ENCODE measurements around the gene NFYC. TPM values are rescaled to one million over a fixed set of nuclear protein-coding genes. Genes with fewer than 3 reads are reported as not detected.

Gene NFYC
- total RNA-seq, 1 experiment from 2014 or later: 63.3 TPM

DNA sequence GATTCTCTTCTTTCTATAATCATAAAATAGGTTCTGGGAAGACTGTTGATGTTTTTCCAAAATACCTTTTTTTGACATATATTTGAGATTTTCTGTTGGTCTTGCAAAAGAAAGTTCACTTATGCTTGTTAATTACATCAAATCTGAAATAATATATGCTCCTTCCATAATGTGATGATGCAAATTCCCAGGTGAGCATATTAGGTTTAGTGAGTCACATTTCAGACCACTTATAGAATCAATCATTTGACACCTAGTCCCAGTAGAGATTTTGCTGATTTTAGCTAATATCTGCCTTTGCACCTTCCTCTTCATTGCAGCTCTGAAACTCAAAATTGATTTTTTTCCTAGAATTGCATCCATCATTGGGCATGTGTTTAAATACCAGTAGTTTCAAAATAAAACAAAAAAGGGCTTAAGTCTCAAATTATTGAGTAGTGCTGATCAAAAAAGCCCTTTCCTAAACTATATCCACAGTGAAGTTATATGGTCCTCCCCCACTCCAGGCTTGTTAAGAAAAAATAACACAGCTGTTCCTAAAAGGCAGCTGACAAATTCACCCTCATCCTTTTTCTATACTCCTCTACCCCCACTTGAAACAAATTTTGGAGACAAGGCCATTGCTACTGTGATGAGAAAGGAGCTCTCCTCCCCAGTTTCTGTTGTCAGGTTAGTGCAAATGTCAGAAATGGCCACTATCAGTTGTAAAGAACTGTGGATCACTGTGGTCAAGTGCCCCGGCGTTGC lies 55.0 kb downstream of the NFYC start:
- peaks cover 6 to 9% of the 10 kb centered on the region in 2 experiments; a peak in 3 of 4 replicates for H3K36me3 ChIP-seq (ENCODE audit: control insufficient read depth in 1 of 2, insufficient read depth in 2 of 2, low read length in 2 of 2)
- BruUV-seq (replicated peaks): no TSS peak
- ChIA-PET POLR2A (no interaction called here), RAD21 (ENCODE audit: low non-redundant PET in 1 of 2, low total read pairs in 2 of 2, uncharacterized antibody in 2 of 2, unreplicated experiment in 2 of 2) (no interaction called here), CTCF (no interaction called here)
- H3K9me2 ChIP-seq (ENCODE audit: insufficient read depth): no peaks in the 10 kb centered on the region
- no peak overlapping the region for H3K4me2 ChIP-seq (ENCODE audit: low read length)
- intact Hi-C loops (cut with micrococcal nuclease): no loop called here
- H3K79me2 ChIP-seq (ENCODE audit: insufficient read depth, low read length): peaks cover 22% of the 10 kb centered on the region; the same call in 1 of the 2 replicates
- DNase-seq (ENCODE audit: low read depth, low spot score) (no peak), ATAC-seq (no peak)
- H4K20me1 ChIP-seq (ENCODE audit: insufficient read depth): no peaks in the 10 kb centered on the region
- no peaks in the 10 kb centered on the region for H3K9me3 ChIP-seq (ENCODE audit: control insufficient read depth in 1 of 2, insufficient read depth in 1 of 2, low read depth in 1 of 2, low read length in 2 of 2)
- no peak overlapping the region for H3K9ac ChIP-seq (ENCODE audit: low read length)
- H3K27me3 ChIP-seq (ENCODE audit: insufficient read depth, low read length): no peaks in the 10 kb centered on the region
- H3K4me3 ChIP-seq (replicated peaks in 1 of 2; ENCODE audit: low read depth in 1 of 2, low read length in 2 of 2): no peak overlapping the region
- TF ChIP-seq EZH2 (IDR thresholded peaks at IDR 0.05): no peak
- TF ChIP-seq, protein P1, sequence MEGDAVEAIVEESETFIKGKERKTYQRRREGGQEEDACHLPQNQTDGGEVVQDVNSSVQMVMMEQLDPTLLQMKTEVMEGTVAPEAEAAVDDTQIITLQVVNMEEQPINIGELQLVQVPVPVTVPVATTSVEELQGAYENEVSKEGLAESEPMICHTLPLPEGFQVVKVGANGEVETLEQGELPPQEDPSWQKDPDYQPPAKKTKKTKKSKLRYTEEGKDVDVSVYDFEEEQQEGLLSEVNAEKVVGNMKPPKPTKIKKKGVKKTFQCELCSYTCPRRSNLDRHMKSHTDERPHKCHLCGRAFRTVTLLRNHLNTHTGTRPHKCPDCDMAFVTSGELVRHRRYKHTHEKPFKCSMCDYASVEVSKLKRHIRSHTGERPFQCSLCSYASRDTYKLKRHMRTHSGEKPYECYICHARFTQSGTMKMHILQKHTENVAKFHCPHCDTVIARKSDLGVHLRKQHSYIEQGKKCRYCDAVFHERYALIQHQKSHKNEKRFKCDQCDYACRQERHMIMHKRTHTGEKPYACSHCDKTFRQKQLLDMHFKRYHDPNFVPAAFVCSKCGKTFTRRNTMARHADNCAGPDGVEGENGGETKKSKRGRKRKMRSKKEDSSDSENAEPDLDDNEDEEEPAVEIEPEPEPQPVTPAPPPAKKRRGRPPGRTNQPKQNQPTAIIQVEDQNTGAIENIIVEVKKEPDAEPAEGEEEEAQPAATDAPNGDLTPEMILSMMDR (IDR thresholded peaks at IDR 0.05 in 2 of 3, conservative IDR thresholded peaks at IDR 0.05 in 1 of 3; ENCODE audit: borderline replicate concordance in 1 of 3, insufficient read depth in 1 of 3, low read depth in 2 of 3, low read length in 2 of 3): no peak
- no peak for TF ChIP-seq EZH2phosphoT487 (IDR thresholded peaks at IDR 0.05; ENCODE audit: borderline replicate concordance)
- TF ChIP-seq SP1 (IDR thresholded peaks at IDR 0.05; ENCODE audit: low read depth): no peak
- no peak for TF ChIP-seq POLR2AphosphoS5 (IDR thresholded peaks at IDR 0.05; ENCODE audit: low read depth, low read length)
- TF ChIP-seq ZNF274 (IDR thresholded peaks at IDR 0.05; ENCODE audit: low read depth, low read length): no peak
- TF ChIP-seq, protein P2, sequence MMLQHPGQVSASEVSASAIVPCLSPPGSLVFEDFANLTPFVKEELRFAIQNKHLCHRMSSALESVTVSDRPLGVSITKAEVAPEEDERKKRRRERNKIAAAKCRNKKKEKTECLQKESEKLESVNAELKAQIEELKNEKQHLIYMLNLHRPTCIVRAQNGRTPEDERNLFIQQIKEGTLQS (IDR thresholded peaks at IDR 0.05): no peak
- no peak for TF ChIP-seq EGR1 (IDR thresholded peaks at IDR 0.05; ENCODE audit: low read depth)
- TF ChIP-seq FOSL1 (IDR thresholded peaks at IDR 0.05; ENCODE audit: low read depth): no peak
- no peak for TF ChIP-seq SRF (IDR thresholded peaks at IDR 0.05; ENCODE audit: low read depth)
- no peak for TF ChIP-seq SIN3A (IDR thresholded peaks at IDR 0.05; ENCODE audit: low read depth)
- TF ChIP-seq POLR2A (IDR thresholded peaks at IDR 0.05; ENCODE audit: borderline replicate concordance, extremely low read depth, insufficient read depth, insufficient read length): no peak
- TF ChIP-seq TCF7L2 (IDR thresholded peaks at IDR 0.05; ENCODE audit: borderline replicate concordance, extremely low read depth, insufficient read depth, insufficient read length): no peak
- TF ChIP-seq CEBPB (IDR thresholded peaks at IDR 0.05; ENCODE audit: low read depth): no peak
- no peak for TF ChIP-seq ELF1 (IDR thresholded peaks at IDR 0.05; ENCODE audit: borderline replicate concordance, low read depth)
- TF ChIP-seq CBX3 (IDR thresholded peaks at IDR 0.05; ENCODE audit: low read depth): no peak
- TF ChIP-seq JUND (IDR thresholded peaks at IDR 0.05): no peak
- no peak for TF ChIP-seq YY1 (IDR thresholded peaks at IDR 0.05; ENCODE audit: extremely low read depth, insufficient replicate concordance, low read depth, low read length)
- H3K27ac ChIP-seq (ENCODE audit: low read depth, low read length): no peak overlapping the region
- H2AFZ ChIP-seq (ENCODE audit: low read depth, low read length, poor library complexity, severe bottlenecking): no peak overlapping the region
- H3K4me1 ChIP-seq (ENCODE audit: control insufficient read depth in 1 of 2, insufficient read depth in 2 of 2, low read length in 2 of 2): peaks cover 1 to 2% of the 10 kb centered on the region in 2 experiments; a peak in 2 of 4 replicates
